ENCODE data around the gene L1CAM.

- TF ChIP-seq CREB1 (IDR thresholded peaks at IDR 0.05), result no peak
- TF ChIP-seq TAF7 (optimal IDR thresholded peaks at IDR 0.05; ENCODE audit: borderline replicate concordance, low read depth, low read length), result no peak
- no peak for TF ChIP-seq CTCF (IDR thresholded peaks at IDR 0.05; ENCODE audit: control extremely low read depth in 1 of 3, insufficient read depth in 1 of 3, low read depth in 1 of 3, low read length in 3 of 3)
- no peak for TF ChIP-seq SIN3A (conservative IDR thresholded peaks at IDR 0.05 in 1 of 2, IDR thresholded peaks at IDR 0.05 in 1 of 2; ENCODE audit: low read depth in 1 of 2, low read length in 2 of 2)
- no peak for TF ChIP-seq TAF1 (IDR thresholded peaks at IDR 0.05; ENCODE audit: low read depth, low read length)
- TF ChIP-seq, protein P1, sequence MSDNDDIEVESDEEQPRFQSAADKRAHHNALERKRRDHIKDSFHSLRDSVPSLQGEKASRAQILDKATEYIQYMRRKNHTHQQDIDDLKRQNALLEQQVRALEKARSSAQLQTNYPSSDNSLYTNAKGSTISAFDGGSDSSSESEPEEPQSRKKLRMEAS (IDR thresholded peaks at IDR 0.05), result no peak
- TF ChIP-seq EGR1 (IDR thresholded peaks at IDR 0.05; ENCODE audit: borderline replicate concordance, low read depth, low read length), result no peak
- no peak for TF ChIP-seq HDAC6 (IDR thresholded peaks at IDR 0.05; ENCODE audit: low read depth, low read length)
- no peak for TF ChIP-seq CBX5 (IDR thresholded peaks at IDR 0.05; ENCODE audit: low read depth, low read length)
- TF ChIP-seq POLR2A (IDR thresholded peaks at IDR 0.05; ENCODE audit: control extremely low read depth in 1 of 2, low read depth in 2 of 2, low read length in 2 of 2), result no peak
- TF ChIP-seq NRF1 (IDR thresholded peaks at IDR 0.05; ENCODE audit: low read depth, low read length), result no peak
- TF ChIP-seq SP1 (IDR thresholded peaks at IDR 0.05; ENCODE audit: low read depth, low read length), result no peak
- TF ChIP-seq POLR2AphosphoS5 (IDR thresholded peaks at IDR 0.05; ENCODE audit: low read depth, low read length), result no peak
These were observed 14.5 kb downstream of the L1CAM start for GRCh38 chrX:153871451-153871850.
